H1 (cell line): ENCODE data around the gene IGFBP6. TPM values are rescaled to one million over a fixed set of nuclear protein-coding genes. Genes with fewer than 3 reads are reported as not detected.
A peak's percentile ranks its signal among the peaks of the same experiment; 100 is the strongest.

Experiments used
- CTCF ChIA-PET: fragments of 300-600 bp; sonication (Branson Sonifier 250); formaldehyde crosslinking; loops from one replicate; lab custom pipeline; 2021; ENCODE audit not compliant: partially characterized antibody; lab: Charles Lee
- POLR2A ChIA-PET: fragments of 300-600 bp; sonication (Branson Sonifier 250); formaldehyde crosslinking; loops from one replicate; lab custom pipeline; 2021; ENCODE audit warnings: inconsistent platforms; ENCODE audit not compliant: partially characterized antibody; lab: Charles Lee
- DNase-seq, 2 experiments: peaks; one replicate each; pipeline versions ENCODE4 v3.0.0 to v3.0.0-alpha.2; 2010 to 2022; ENCODE audit warnings: low spot score in 2 of 2, low read depth in 1 of 2, mixed read lengths in 1 of 2
- FAIRE-seq: peaks from 2 replicates; lab custom pipeline; 2011; peaks lifted over from hg19 to GRCh38; lab: Jason Lieb, UNC
- H2AFZ ChIP-seq: 2 replicates; pipeline ENCODE4 v1.8.1; 2012; ENCODE audit warnings: low read length, inconsistent platforms
- H2AK5ac ChIP-seq: 2 replicates; pipeline ENCODE4 v1.6.1; 2013; ENCODE audit warnings: low read depth, low read length
- H2BK120ac ChIP-seq: replicated peaks from 2 replicates; pipeline ENCODE3; 2013; ENCODE audit warnings: low read depth, low read length, inconsistent platforms
- H2BK12ac ChIP-seq: 2 replicates; pipeline ENCODE4 v1.6.1; 2013; ENCODE audit warnings: low read depth, low read length
- H2BK15ac ChIP-seq: 2 replicates; pipeline ENCODE4 v1.6.1; 2013; ENCODE audit warnings: low read length
- H2BK20ac ChIP-seq: 2 replicates; pipeline ENCODE4 v1.6.1; 2013; ENCODE audit warnings: low read length
- H2BK5ac ChIP-seq: 2 replicates; pipeline ENCODE4 v1.6.1; 2013; ENCODE audit warnings: low read depth, low read length
- H3K14ac ChIP-seq: 2 replicates; pipeline ENCODE4 v1.6.1; 2013; ENCODE audit warnings: inconsistent platforms; ENCODE audit not compliant: insufficient read length
- H3K18ac ChIP-seq: 2 replicates; pipeline ENCODE4 v1.6.1; 2013; ENCODE audit warnings: low read length; ENCODE audit errors: extremely low read depth
- H3K23ac ChIP-seq: 2 replicates; pipeline ENCODE4 v1.6.1; 2013; ENCODE audit warnings: inconsistent platforms; ENCODE audit not compliant: insufficient read length
- H3K23me2 ChIP-seq: 2 replicates; pipeline ENCODE4 v1.6.1; 2013; ENCODE audit warnings: low read depth, low read length
- H3K27ac ChIP-seq: 2 replicates; pipeline ENCODE4 v1.6.1; 2011; ENCODE audit warnings: low read depth, low read length, inconsistent platforms
- H3K27me3 ChIP-seq, 4 experiments: replicated peaks in 1 of 4; 1 replicate in 1 of 4; 2 replicates in 3 of 4; pipeline versions ENCODE4 v1.6.1 to v1.8.1; 2011 to 2013; ENCODE audit warnings: low read length in 3 of 4, mild to moderate bottlenecking in 3 of 4, inconsistent platforms in 2 of 4, mixed read lengths in 2 of 4, moderate library complexity in 1 of 4; ENCODE audit not compliant: control insufficient read depth in 3 of 4, insufficient read depth in 3 of 4; ENCODE audit errors: extremely low read depth in 1 of 4
- H3K36me3 ChIP-seq, 4 experiments: 2 replicates each; pipeline versions ENCODE4 v1.6.1 to v1.8.1; 2011 to 2013; ENCODE audit warnings: mild to moderate bottlenecking in 4 of 4, low read length in 3 of 4, moderate library complexity in 2 of 4, control low read depth in 1 of 4, inconsistent platforms in 1 of 4; ENCODE audit not compliant: insufficient read depth in 4 of 4, control insufficient read depth in 2 of 4
- H3K4ac ChIP-seq: replicated peaks from 2 replicates; pipeline ENCODE3; 2013; ENCODE audit warnings: low read length, low read depth, mixed read lengths, inconsistent platforms; ENCODE audit not compliant: insufficient read length
- H3K4me1 ChIP-seq, 4 experiments: replicated peaks in 1 of 4; 1 replicate in 1 of 4; 2 replicates in 3 of 4; pipeline versions ENCODE4 v1.6.1 to v1.8.1; 2011 to 2013; ENCODE audit warnings: low read length in 3 of 4, inconsistent platforms in 2 of 4, mixed read lengths in 1 of 4; ENCODE audit not compliant: insufficient read depth in 4 of 4, control insufficient read depth in 3 of 4
- H3K4me2 ChIP-seq, 2 experiments: 2 replicates each; pipeline versions ENCODE4 v1.6.1 to v1.8.1; 2011 to 2013; ENCODE audit warnings: low read depth in 2 of 2, low read length in 2 of 2, control low read depth in 1 of 2, inconsistent platforms in 1 of 2, mild to moderate bottlenecking in 1 of 2; ENCODE audit not compliant: insufficient read depth in 1 of 2
- H3K4me3 ChIP-seq, 4 experiments: fragments of 200-600, 300-600 bp in 1 of 4; sonication (generic), shearing (Covaris generic), sonication (Bioruptor Twin) in 1 of 4; 2 replicates each; pipeline versions ENCODE4 v1.5.1 to v1.8.1; 2011 to 2016; ENCODE audit warnings: low read length in 4 of 4, low read depth in 3 of 4, control low read depth in 2 of 4, inconsistent platforms in 2 of 4, mild to moderate bottlenecking in 2 of 4, mixed read lengths in 1 of 4, moderate library complexity in 1 of 4; ENCODE audit not compliant: insufficient read depth in 2 of 4; ENCODE audit errors: extremely low read depth in 1 of 4
- H3K56ac ChIP-seq: replicated peaks from 2 replicates; pipeline ENCODE3; 2013; ENCODE audit warnings: low read depth, mild to moderate bottlenecking, mixed read lengths, low read length, inconsistent platforms; ENCODE audit not compliant: insufficient read length
- H3K79me1 ChIP-seq: 2 replicates; pipeline ENCODE4 v1.6.1; 2013; ENCODE audit warnings: low read depth, low read length, control low read depth
- H3K79me2 ChIP-seq, 2 experiments: 2 replicates each; pipeline versions ENCODE4 v1.6.1 to v1.8.1; 2012 to 2013; ENCODE audit warnings: low read length in 2 of 2, mild to moderate bottlenecking in 2 of 2, inconsistent platforms in 1 of 2; ENCODE audit not compliant: insufficient read depth in 2 of 2, control insufficient read depth in 1 of 2
- H3K9ac ChIP-seq, 4 experiments: replicated peaks in 1 of 4; 1 replicate in 1 of 4; 2 replicates in 3 of 4; pipeline versions ENCODE4 v1.6.1 to v1.8.1; 2011 to 2013; ENCODE audit warnings: low read depth in 3 of 4, low read length in 3 of 4, control low read depth in 2 of 4, mild to moderate bottlenecking in 2 of 4, moderate library complexity in 2 of 4, inconsistent platforms in 1 of 4; ENCODE audit errors: extremely low read depth in 1 of 4
- H3K9me3 ChIP-seq, 2 experiments: 2 replicates each; pipeline versions ENCODE4 v1.6.1 to v1.8.1; 2012 to 2013; ENCODE audit warnings: mild to moderate bottlenecking in 2 of 2, moderate library complexity in 2 of 2, control low read depth in 1 of 2, inconsistent platforms in 1 of 2, low read depth in 1 of 2, low read length in 1 of 2, mixed read lengths in 1 of 2; ENCODE audit not compliant: insufficient read depth in 2 of 2
- H4K20me1 ChIP-seq, 2 experiments: replicated peaks in 1 of 2; 2 replicates each; pipeline versions ENCODE3 to v1.8.1; 2011 to 2013; ENCODE audit warnings: inconsistent platforms in 2 of 2, low read length in 2 of 2, mild to moderate bottlenecking in 1 of 2; ENCODE audit not compliant: insufficient read depth in 2 of 2, control insufficient read depth in 1 of 2
- H4K5ac ChIP-seq: 2 replicates; pipeline ENCODE4 v1.6.1; 2013; ENCODE audit warnings: low read length, low read depth, mixed read lengths, inconsistent platforms; ENCODE audit not compliant: insufficient read length
- H4K8ac ChIP-seq: 2 replicates; pipeline ENCODE4 v1.8.0; 2013; ENCODE audit warnings: mild to moderate bottlenecking, moderate library complexity, low read length, inconsistent platforms; ENCODE audit not compliant: insufficient read depth; ENCODE audit errors: extremely low read depth
- H4K91ac ChIP-seq: replicated peaks from 2 replicates; pipeline ENCODE3; 2013; ENCODE audit warnings: low read length, mixed read lengths, inconsistent platforms; ENCODE audit not compliant: insufficient read length
- GTF2F1 ChIP-seq: IDR thresholded peaks from 2 replicates; pipeline ENCODE4 v1.6.1; 2012; ENCODE audit warnings: low read depth, low read length, improper control_type of control experiment, borderline replicate concordance
- WGBS, 2 experiments: shearing (Covaris generic) in 1 of 2; methylation state at CpG; one replicate each; pipeline versions ENCODE4 v1.1.6 to v1.1.7; 2013 to 2015; ENCODE audit warnings: low lambda C conversion rate in 2 of 2, mixed read lengths in 2 of 2, inconsistent platforms in 1 of 2, low coverage in 1 of 2, missing lambda C conversion rate in 1 of 2; ENCODE audit not compliant: insufficient replicate concordance in 2 of 2, insufficient coverage in 1 of 2, insufficient read length in 1 of 2; ENCODE audit errors: extremely low coverage in 1 of 2, missing lambda C conversion rate in 1 of 2; 5-methylcytosine and 5-hydroxymethylcytosine counted together
- polyA plus RNA-seq, 7 experiments: library from polyadenylated mRNA; depleted of rRNA in 3 of 7; stranded (reverse) in 5 of 7; unstranded in 2 of 7; fragments of >200 nt in 5 of 7; fragments of 200-250 nt in 2 of 7; gene quantifications; 1 replicate in 5 of 7; 2 replicates in 1 of 7; 4 replicates in 1 of 7; pipeline versions ENCODE4 v1.2.1 to v1.2.3, GENCODE V29; 2011 to 2013; ENCODE audit warnings: missing spikeins in 2 of 7, mixed read lengths in 2 of 7
- total RNA-seq: library from RNA; stranded (reverse); fragmentation: NEBNext Ultra II Directional; extraction: Animal tissue kit (Norgen Biotek cat#: 25700); gene quantifications from 2 replicates; pipeline ENCODE4 v1.2.1, GENCODE V29; 2021

The IGFBP6 gene
- total and polyA plus RNA-seq, 2 of the 8 experiments (the other 6 are each of a cell fraction or from before 2014, with no cell fraction given) = 13.7 to 14.7 TPM

GRCh38 chr12:53094394-53094787 is 3.1 kb upstream of the IGFBP6 start:
- ChIA-PET CTCF (interaction anchor here (0.8 to 19.1 kb wide), 4 partner anchors 9 to 147 kb away, joined by 3 to 531 read pairs (median 5); partner anchors contain the start of genes SOAT2 and SPRYD3), POLR2A (interaction anchor here (0.5 to 2.9 kb wide), 6 partner anchors 9 to 188 kb away, joined by 3 to 13 read pairs (median 4); partner anchors contain the start of genes SOAT2 and SPRYD3)
- Histone ChIP-seq H3K27me3 (peaks cover 0 to 27% (median 16%) of the 10 kb centered on the region in 4 experiments; a peak in 5 of 7 replicates), H4K20me1 (no peaks in the 10 kb centered on the region), H3K14ac (no peak overlapping the region), H3K18ac (no peak overlapping the region), H3K4me3 (no peak overlapping the region), H2BK120ac (no peak overlapping the region), H3K56ac (no peak overlapping the region), H3K36me3 (no peaks in the 10 kb centered on the region), H2BK12ac (0 out of 2 replicates have a peak overlapping the region, but pooled peaks have one; percentile 50), H3K23me2 (peaks cover 28% of the 10 kb centered on the region), H2BK15ac (no peak overlapping the region), H4K5ac (no peak overlapping the region), H3K4ac (no peak overlapping the region), H3K23ac (no peak overlapping the region), H3K9me3 (no peaks in the 10 kb centered on the region), H4K8ac (no peak overlapping the region), H3K27ac (no peak overlapping the region), H2BK20ac (no peak overlapping the region), H4K91ac (no peak overlapping the region), H2BK5ac (no peak overlapping the region), H3K9ac (no peak overlapping the region), H3K4me2 (no peak overlapping the region), H3K79me2 (no peaks in the 10 kb centered on the region), H2AFZ (no peak overlapping the region), H3K4me1 (peaks cover 4 to 22% (median 5%) of the 10 kb centered on the region in 4 experiments), H3K79me1 (no peaks in the 10 kb centered on the region), H2AK5ac (peak overlapping the region; percentile 57; the same call in 1 of the 2 replicates)
- WGBS, 2 experiments = 87% methylated on average over 6 of the region's 6 CpGs; no CpG with 5 or more reads in 1 of the 2 experiments
- FAIRE-seq (no peak), DNase-seq (no peak)
- no peak for TF ChIP-seq GTF2F1
